ENCODE results near the gene FAM72C.
"Not testable (repeated sequence)": the region's sequence is repeated elsewhere in the genome, so short reads cannot be mapped to it uniquely, and the experiment has no call there.

FAM72C gene

DNA sequence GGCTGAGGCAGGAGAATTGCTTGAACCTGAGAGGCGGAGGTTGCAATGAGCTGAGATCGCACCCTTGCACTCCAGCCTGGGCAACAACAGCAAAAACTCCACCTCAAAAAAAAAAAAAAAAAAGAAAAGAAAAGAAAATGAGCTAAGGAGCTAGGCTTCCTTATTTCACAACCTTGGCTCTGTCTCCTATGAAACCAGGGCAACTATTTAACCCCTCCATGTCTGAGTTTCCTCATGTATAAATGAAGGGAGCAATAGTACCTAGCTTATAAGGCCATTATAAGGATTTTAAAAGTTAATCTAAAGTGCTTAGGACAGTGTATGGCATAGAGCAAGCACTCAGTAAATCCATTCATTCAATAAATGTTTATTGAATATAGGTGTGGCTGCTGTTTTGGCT is 32.9 kb downstream of the FAM72C start:
- H3K4me3 ChIP-seq (ENCODE audit: low read depth, low read length); DNase-seq (ENCODE audit: low read depth): not testable (repeated sequence)

- not testable (repeated sequence) for H3K4me3 ChIP-seq (ENCODE audit: low read depth, low read length); DNase-seq (ENCODE audit: low read depth)
These were observed 35.2 kb downstream of the FAM72C start for GRCh38 chr1:143936457-143937115.

DNA sequence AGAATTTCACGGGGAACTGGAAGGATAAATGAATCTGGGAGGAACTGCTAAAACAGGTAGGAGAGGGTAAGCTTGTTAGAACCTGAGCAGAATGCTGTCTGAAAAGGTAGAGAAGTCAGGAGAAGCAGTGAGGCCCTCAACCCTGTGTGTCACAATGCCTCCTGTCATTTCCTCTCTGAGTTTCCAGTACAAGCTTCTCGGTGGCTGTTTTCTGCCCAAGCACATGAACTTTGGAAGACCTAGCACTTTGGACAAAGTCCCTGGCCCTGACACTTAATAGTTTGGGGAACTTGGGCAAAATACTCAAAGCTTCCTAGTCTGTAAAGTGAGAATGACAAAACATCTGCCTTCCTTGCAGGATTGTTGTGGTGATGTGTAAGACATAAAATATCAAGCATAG is 52.7 kb downstream of the FAM72C start:
- DNase-seq (ENCODE audit: low read depth); H3K4me3 ChIP-seq (ENCODE audit: low read depth, low read length): not testable (repeated sequence)

GRCh38 chr1:143918552-143918951 is 53.2 kb downstream of the FAM72C start:
- not testable (repeated sequence) for DNase-seq (ENCODE audit: low read depth); H3K4me3 ChIP-seq (ENCODE audit: low read depth, low read length)

DNA sequence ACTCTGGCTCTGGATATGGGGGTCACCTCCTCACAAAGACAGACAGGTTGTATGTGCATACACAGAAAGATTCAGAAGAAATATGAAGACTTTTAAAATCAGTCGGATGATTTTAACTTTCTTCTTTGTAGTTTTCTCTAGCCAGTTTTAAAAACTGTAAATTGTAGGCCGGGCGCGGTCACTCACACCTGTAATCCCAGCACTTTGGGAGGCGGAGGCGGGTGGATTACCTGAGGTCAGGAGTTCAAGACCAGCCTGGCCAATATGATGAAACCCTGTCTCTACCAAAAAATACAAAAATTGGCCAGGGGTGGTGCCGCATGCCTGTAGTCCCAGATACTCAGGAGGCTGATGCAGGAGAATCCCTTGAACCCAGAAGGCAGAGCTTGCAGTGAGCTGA is 58.1 kb downstream of the FAM72C start:
- H3K4me3 ChIP-seq (ENCODE audit: low read depth, low read length); DNase-seq (ENCODE audit: low read depth): not testable (repeated sequence)
